ENCODE data around the gene PTGER2. TPM values are rescaled to one million over a fixed set of nuclear protein-coding genes. Genes with fewer than 3 reads are reported as not detected.
A peak's percentile ranks its signal among the peaks of the same experiment; 100 is the strongest.

PTGER2 gene
- total RNA-seq, 3 donors from 2014 or later (not counting 1 experiment from before 2014, with no cell fraction given): 55.3 to 67.9 (median 60.6) TPM

GRCh38 chr14:52351233-52352060 is 37.3 kb downstream of the PTGER2 start:
- intact Hi-C loops (cut with micrococcal nuclease): loop anchor here (1.0 to 10.0 kb wide), 3 partner anchors 26 to 53 kb away; partner anchors contain the start of gene PTGER2
- no peak overlapping the region for H3K4me3 ChIP-seq (ENCODE audit: low read length)

DNA sequence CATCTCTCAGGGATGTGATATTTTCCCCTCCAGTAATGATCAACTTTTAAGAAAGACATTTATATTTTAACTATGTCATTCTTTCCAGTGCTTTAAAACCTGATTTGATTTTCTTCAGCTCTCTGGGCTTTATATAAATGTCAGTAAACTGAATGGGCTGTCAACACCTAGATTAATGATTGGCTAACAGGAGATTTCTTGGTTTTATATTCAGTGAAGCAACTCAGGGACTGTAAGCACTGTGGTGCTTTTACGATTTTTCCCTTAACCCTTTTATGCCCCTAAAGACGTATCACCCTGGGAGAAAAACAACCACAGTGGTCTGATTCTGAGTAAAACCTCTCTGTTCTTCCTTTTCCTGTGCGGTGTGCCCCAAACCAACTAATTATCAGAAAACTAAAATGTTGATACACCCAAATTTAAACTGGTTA is 38.0 kb downstream of the PTGER2 start:
- Mint-ChIP-seq H3K27ac (peak overlapping the region; percentile 95), H3K27me3 (ENCODE audit: low read depth in 2 of 2) (no peaks in the 10 kb centered on the region), H3K36me3 (peaks cover 8% of the 10 kb centered on the region), H3K4me3 (peak overlapping the region; percentile 86), H3K9me3 (peaks cover 0 to 5% of the 10 kb centered on the region in 2 donors), H3K4me1 (peaks cover 73 to 80% of the 10 kb centered on the region in 2 donors)
- peak; percentile 67 to 83 (median 75) for ATAC-seq
- peak overlapping the region; percentile 85 for H3K27ac ChIP-seq (ENCODE audit: low read length)
- TF ChIP-seq, protein P1, sequence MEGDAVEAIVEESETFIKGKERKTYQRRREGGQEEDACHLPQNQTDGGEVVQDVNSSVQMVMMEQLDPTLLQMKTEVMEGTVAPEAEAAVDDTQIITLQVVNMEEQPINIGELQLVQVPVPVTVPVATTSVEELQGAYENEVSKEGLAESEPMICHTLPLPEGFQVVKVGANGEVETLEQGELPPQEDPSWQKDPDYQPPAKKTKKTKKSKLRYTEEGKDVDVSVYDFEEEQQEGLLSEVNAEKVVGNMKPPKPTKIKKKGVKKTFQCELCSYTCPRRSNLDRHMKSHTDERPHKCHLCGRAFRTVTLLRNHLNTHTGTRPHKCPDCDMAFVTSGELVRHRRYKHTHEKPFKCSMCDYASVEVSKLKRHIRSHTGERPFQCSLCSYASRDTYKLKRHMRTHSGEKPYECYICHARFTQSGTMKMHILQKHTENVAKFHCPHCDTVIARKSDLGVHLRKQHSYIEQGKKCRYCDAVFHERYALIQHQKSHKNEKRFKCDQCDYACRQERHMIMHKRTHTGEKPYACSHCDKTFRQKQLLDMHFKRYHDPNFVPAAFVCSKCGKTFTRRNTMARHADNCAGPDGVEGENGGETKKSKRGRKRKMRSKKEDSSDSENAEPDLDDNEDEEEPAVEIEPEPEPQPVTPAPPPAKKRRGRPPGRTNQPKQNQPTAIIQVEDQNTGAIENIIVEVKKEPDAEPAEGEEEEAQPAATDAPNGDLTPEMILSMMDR (IDR thresholded peaks at IDR 0.05): no peak
- H3K36me3 ChIP-seq (ENCODE audit: control insufficient read depth, insufficient read depth, low read length): no peaks in the 10 kb centered on the region
- intact Hi-C loops (cut with micrococcal nuclease): loop anchor here (1.0 to 10.0 kb wide), 3 partner anchors 27 to 53 kb away; partner anchors contain the start of gene PTGER2
- WGBS (ENCODE audit: insufficient coverage): 0% methylated on average over 3 of the region's 3 CpGs
- H3K27me3 ChIP-seq (ENCODE audit: control insufficient read depth, insufficient read depth, low read length): no peaks in the 10 kb centered on the region
- no peak overlapping the region for H3K4me3 ChIP-seq (ENCODE audit: low read length)
- H3K4me1 ChIP-seq (ENCODE audit: control insufficient read depth, insufficient read depth, low read length): peaks cover 37% of the 10 kb centered on the region
- DNase-seq: peak in 1 of 2 donors; percentile 62
- no peaks in the 10 kb centered on the region for H3K9me3 ChIP-seq (ENCODE audit: control insufficient read depth, insufficient read depth, low read length)

More at GRCh38 chr14:52351233-52352060, 37.3 kb downstream of the PTGER2 start:
- ATAC-seq: peak; percentile 41 to 51 (median 48)
- peaks cover 75 to 83% of the 10 kb centered on the region in 2 donors for H3K4me1 Mint-ChIP-seq
- no peaks in the 10 kb centered on the region for H3K9me3 ChIP-seq (ENCODE audit: control insufficient read depth, insufficient read depth, low read length)
- H3K27me3 ChIP-seq (ENCODE audit: control insufficient read depth, insufficient read depth, low read length): no peaks in the 10 kb centered on the region
- peaks cover 8% of the 10 kb centered on the region for H3K36me3 Mint-ChIP-seq
- peaks cover 0 to 5% of the 10 kb centered on the region in 2 donors for H3K9me3 Mint-ChIP-seq
- peak overlapping the region; percentile 86 for H3K4me3 Mint-ChIP-seq
- H3K27ac Mint-ChIP-seq: peak overlapping the region; percentile 95
- H3K4me1 ChIP-seq (ENCODE audit: control insufficient read depth, insufficient read depth, low read length): peaks cover 37% of the 10 kb centered on the region
- 69% methylated on average over 7 of the region's 7 CpGs for WGBS (ENCODE audit: insufficient coverage)
- peak in 1 of 2 donors; percentile 34 for DNase-seq
- peak overlapping the region; percentile 85 for H3K27ac ChIP-seq (ENCODE audit: low read length)
- TF ChIP-seq, protein P1 (IDR thresholded peaks at IDR 0.05): no peak
- H3K36me3 ChIP-seq (ENCODE audit: control insufficient read depth, insufficient read depth, low read length): no peaks in the 10 kb centered on the region
- no peaks in the 10 kb centered on the region for H3K27me3 Mint-ChIP-seq (ENCODE audit: low read depth in 2 of 2)

DNA sequence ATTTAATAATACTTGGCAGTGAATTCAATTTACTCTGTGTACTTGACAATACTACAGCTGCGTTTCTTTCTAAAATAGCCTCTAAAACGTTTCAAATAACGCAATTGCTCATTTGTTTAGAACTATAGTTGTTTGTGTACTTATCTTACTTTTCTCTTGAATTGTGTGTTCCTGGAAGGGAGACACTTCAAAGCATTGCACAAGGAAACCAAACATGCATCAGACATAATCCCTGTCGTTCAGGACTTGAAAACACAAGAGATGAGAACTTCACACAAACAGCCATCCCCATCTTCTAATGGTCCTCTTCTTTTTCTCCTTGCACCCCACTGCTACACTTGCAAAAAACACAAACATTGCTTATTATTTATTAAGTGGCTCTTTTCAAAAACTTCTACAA is 38.5 kb downstream of the PTGER2 start:
- Histone ChIP-seq H3K9me3 (ENCODE audit: control insufficient read depth, insufficient read depth, low read length) (no peaks in the 10 kb centered on the region), H3K27ac (ENCODE audit: low read length) (peak overlapping the region; percentile 85), H3K4me1 (ENCODE audit: control insufficient read depth, insufficient read depth, low read length) (peaks cover 37% of the 10 kb centered on the region), H3K4me3 (ENCODE audit: low read length) (no peak overlapping the region), H3K27me3 (ENCODE audit: control insufficient read depth, insufficient read depth, low read length) (no peaks in the 10 kb centered on the region), H3K36me3 (ENCODE audit: control insufficient read depth, insufficient read depth, low read length) (no peaks in the 10 kb centered on the region)
- Mint-ChIP-seq H3K4me3 (peak overlapping the region; percentile 86), H3K9me3 (peaks cover 0 to 5% of the 10 kb centered on the region in 2 donors), H3K27me3 (ENCODE audit: low read depth in 2 of 2) (no peaks in the 10 kb centered on the region), H3K4me1 (peaks cover 69 to 77% of the 10 kb centered on the region in 2 donors), H3K36me3 (peaks cover 8% of the 10 kb centered on the region), H3K27ac (peak overlapping the region; percentile 95)
- WGBS (ENCODE audit: insufficient coverage): 14% methylated on average over 2 of the region's 4 CpGs
- DNase-seq (peak in 1 of 2 donors; percentile 31), ATAC-seq (peak in 2 of 3 donors; percentile 13 to 14)
- TF ChIP-seq, protein P1 (IDR thresholded peaks at IDR 0.05): no peak
- intact Hi-C loops (cut with micrococcal nuclease): loop anchor here (1.0 to 10.0 kb wide), 3 partner anchors 27 to 52 kb away; partner anchors contain the start of gene PTGER2

Measured in natural killer cell (primary cell).